ENCODE results near the gene PSMD14. TPM values are rescaled to one million over a fixed set of nuclear protein-coding genes. Genes with fewer than 3 reads are reported as not detected.

The PSMD14 gene
- total and polyA plus RNA-seq, 2 donors (not counting 1 experiment from before 2014, with no cell fraction given): 7.4 to 27.0 TPM

GRCh38 chr2:161416708-161417437, 108.6 kb downstream of the PSMD14 start:
- TF ChIP-seq EZH2 (IDR thresholded peaks at IDR 0.05; ENCODE audit: borderline replicate concordance, insufficient read depth, low read depth, low read length, poor library complexity, severe bottlenecking) (peak; percentile 46), CTCF (IDR thresholded peaks at IDR 0.05) (no peak)
- Histone ChIP-seq H3K9me3 (ENCODE audit: control extremely low read depth in 1 of 3, control insufficient read depth in 2 of 3, insufficient read depth in 1 of 3, low read length in 2 of 3) (peaks cover 0 to 20% (median 4%) of the 10 kb centered on the region in 3 donors), H3K36me3 (replicated peaks in 1 of 2; ENCODE audit: control extremely low read depth in 1 of 2, control insufficient read depth in 1 of 2, extremely low read depth in 1 of 2, insufficient read depth in 2 of 2, low read length in 1 of 2) (no peaks in the 10 kb centered on the region), H3K79me2 (ENCODE audit: control insufficient read depth, insufficient read depth, low read length) (no peaks in the 10 kb centered on the region), H3K9ac (ENCODE audit: low read length) (no peak overlapping the region), H3K4me3 (ENCODE audit: control extremely low read depth in 1 of 5, extremely low read depth in 1 of 5, insufficient read depth in 1 of 5, low read depth in 2 of 5, low read length in 4 of 5) (no peak overlapping the region), H3K27ac (ENCODE audit: low read length in 2 of 2) (no peak overlapping the region), H3K4me1 (ENCODE audit: control insufficient read depth in 2 of 2, insufficient read depth in 2 of 2, low read length in 2 of 2) (peaks cover 59% of the 10 kb centered on the region in 2 donors), H3K4me2 (replicated peaks; ENCODE audit: low read depth, low read length, poor library complexity, severe bottlenecking) (peak overlapping the region; percentile 81), H4K20me1 (ENCODE audit: control insufficient read depth, insufficient read depth, low read length, poor library complexity, severe bottlenecking) (no peaks in the 10 kb centered on the region), H3K27me3 (replicated peaks in 1 of 4; ENCODE audit: control extremely low read depth in 1 of 4, control insufficient read depth in 3 of 4, insufficient read depth in 4 of 4, low read length in 3 of 4) (peaks cover 2 to 77% (median 64%) of the 10 kb centered on the region in 4 experiments), H2AFZ (ENCODE audit: insufficient read depth, low read depth, low read length, poor library complexity, severe bottlenecking) (peak overlapping the region; percentile 19)
- peaks cover 75% of the 10 kb centered on the region for H3K27me3 Mint-ChIP-seq
- POLR2A ChIA-PET: no interaction called here
- peaks cover 54% of the 10 kb centered on the region for H3K4me1 Mint-ChIP-seq
- H3K27ac Mint-ChIP-seq: no peak overlapping the region
- DNase-seq (peak; percentile 51), ATAC-seq (ENCODE audit: low read depth) (no peak)
- H3K9me3 Mint-ChIP-seq (ENCODE audit: insufficient read depth): peaks cover 2% of the 10 kb centered on the region
- H3K4me3 Mint-ChIP-seq: peak overlapping the region; percentile 85
- WGBS (ENCODE audit: insufficient coverage): 13% methylated on average over 41 of the region's 41 CpGs
- intact Hi-C loops (cut with micrococcal nuclease): no loop called here
- CTCF ChIA-PET: interaction anchor here (0.9 kb wide), 2 partner anchors 8 to 194 kb away, joined by 3 read pairs; no protein-coding TSS in a partner anchor

Measured in B cell (primary cell).